HL-60 (cell line): ENCODE data around the gene SETD6.

ENCODE experiments used
- DNase-seq, 2 experiments: peaks; one replicate each; pipeline ENCODE4 v3.0.0-alpha.2; 2010 to 2020; ENCODE audit warnings: low read depth in 1 of 2, low spot score in 1 of 2
- H3K27ac ChIP-seq: fragments of 250-450 bp; sonication (Bioruptor Pico); replicated peaks from 2 replicates; pipeline ENCODE4 v1.5.1; 2020; ENCODE audit warnings: mild to moderate bottlenecking, moderate library complexity
- H3K27me3 ChIP-seq: fragments of 250-450 bp; sonication (Bioruptor Pico); 2 replicates; pipeline ENCODE4 v1.5.1; 2021; ENCODE audit warnings: mild to moderate bottlenecking, moderate library complexity; ENCODE audit not compliant: insufficient read depth, poor library complexity, severe bottlenecking
- H3K4me3 ChIP-seq: replicated peaks from 2 replicates; pipeline ENCODE4 v1.5.1; 2011; ENCODE audit warnings: mild to moderate bottlenecking, control low read depth, low read length; ENCODE audit not compliant: insufficient read depth
- GABPA ChIP-seq: IDR thresholded peaks from 2 replicates; pipeline ENCODE4 v1.6.1; 2012; ENCODE audit warnings: low read depth
- POLR2AphosphoS5 ChIP-seq: IDR thresholded peaks from 2 replicates; pipeline ENCODE4 v1.6.1; 2012; ENCODE audit warnings: low read depth
- SPI1 ChIP-seq: IDR thresholded peaks from 2 replicates; pipeline ENCODE4 v1.6.1; 2012; ENCODE audit warnings: low read depth, mild to moderate bottlenecking, borderline replicate concordance
- TF ChIP-seq, protein P1 (sequence below): IDR thresholded peaks from one replicate; pipeline ENCODE4 v1.5.1; 2011; ENCODE audit warnings: low read length, control low read depth, inconsistent platforms; ENCODE audit not compliant: insufficient read depth
- TF ChIP-seq, protein P2 (sequence below): IDR thresholded peaks from 2 replicates; pipeline ENCODE4 v1.6.1; 2012; ENCODE audit warnings: low read depth; ENCODE audit not compliant: insufficient replicate concordance

The SETD6 gene

DNA sequence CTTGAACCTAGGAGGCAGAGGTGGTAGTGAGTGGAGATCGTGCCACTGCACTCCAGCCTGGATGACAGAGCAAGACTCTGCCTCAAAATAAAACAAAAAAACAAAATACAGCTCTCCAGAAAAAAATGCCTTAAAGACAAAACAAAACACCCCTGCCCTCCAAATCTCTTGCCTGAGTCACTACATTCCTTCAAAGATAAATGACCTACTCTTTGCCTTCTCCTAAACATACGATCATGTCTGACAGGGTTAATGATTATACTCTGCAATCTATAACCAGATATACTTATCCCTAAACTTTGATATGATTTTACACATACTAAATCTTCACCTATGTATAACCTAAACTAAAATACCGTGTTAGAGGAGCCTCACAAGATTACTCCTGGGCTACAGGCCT lies 1.4 kb upstream of the SETD6 start:
- Histone ChIP-seq H3K4me3 (no peak overlapping the region), H3K27ac (no peak overlapping the region), H3K27me3 (no peaks in the 10 kb centered on the region)
- TF ChIP-seq POLR2AphosphoS5 (no peak), SPI1 (no peak), GABPA (no peak)
- TF ChIP-seq, protein P1, sequence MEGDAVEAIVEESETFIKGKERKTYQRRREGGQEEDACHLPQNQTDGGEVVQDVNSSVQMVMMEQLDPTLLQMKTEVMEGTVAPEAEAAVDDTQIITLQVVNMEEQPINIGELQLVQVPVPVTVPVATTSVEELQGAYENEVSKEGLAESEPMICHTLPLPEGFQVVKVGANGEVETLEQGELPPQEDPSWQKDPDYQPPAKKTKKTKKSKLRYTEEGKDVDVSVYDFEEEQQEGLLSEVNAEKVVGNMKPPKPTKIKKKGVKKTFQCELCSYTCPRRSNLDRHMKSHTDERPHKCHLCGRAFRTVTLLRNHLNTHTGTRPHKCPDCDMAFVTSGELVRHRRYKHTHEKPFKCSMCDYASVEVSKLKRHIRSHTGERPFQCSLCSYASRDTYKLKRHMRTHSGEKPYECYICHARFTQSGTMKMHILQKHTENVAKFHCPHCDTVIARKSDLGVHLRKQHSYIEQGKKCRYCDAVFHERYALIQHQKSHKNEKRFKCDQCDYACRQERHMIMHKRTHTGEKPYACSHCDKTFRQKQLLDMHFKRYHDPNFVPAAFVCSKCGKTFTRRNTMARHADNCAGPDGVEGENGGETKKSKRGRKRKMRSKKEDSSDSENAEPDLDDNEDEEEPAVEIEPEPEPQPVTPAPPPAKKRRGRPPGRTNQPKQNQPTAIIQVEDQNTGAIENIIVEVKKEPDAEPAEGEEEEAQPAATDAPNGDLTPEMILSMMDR = no peak
- no peak for DNase-seq

DNA sequence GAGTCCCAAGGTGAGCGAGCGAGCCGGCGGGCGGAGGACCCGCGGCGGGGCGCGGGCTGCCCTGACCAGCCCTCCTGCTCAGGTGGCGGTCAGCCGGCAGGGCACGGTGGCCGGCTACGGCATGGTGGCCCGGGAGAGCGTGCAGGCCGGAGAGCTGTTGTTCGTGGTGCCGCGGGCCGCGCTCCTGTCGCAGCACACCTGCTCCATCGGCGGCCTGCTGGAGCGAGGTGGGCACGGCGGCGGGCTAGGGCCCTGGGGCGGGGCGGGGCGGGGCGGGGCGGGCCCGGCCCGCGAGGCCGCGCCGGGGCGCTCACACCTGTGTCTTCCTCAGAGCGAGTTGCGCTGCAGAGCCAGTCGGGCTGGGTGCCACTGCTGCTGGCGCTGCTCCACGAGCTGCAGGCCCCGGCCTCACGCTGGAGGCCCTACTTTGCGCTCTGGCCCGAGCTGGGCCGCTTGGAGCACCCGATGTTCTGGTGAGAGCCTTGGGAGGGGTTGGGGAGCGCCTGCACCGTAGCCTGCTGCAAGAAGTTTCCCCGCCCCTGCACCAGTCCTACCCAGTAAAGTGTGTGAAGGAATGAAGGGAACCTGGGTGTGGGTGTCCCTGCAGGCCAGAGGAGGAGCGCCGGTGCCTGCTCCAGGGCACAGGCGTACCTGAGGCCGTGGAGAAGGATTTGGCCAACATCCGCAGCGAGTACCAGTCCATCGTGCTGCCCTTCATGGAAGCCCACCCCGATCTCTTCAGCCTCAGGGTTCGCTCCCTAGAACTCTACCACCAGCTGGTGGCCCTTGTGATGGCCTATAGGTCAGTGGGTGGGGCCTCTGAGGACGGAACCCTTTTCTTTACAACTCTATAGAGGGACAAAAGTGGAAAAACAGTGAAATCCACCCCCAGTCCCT lies 802 bp downstream of the SETD6 start:
- Histone ChIP-seq H3K27me3 (no peaks in the 10 kb centered on the region), H3K27ac (peak overlapping the region; percentile 81), H3K4me3 (peak overlapping the region; percentile 91)
- peak; percentile 60 for TF ChIP-seq POLR2AphosphoS5
- no peak for TF ChIP-seq SPI1
- DNase-seq = peak; percentile 49 to 53

DNA sequence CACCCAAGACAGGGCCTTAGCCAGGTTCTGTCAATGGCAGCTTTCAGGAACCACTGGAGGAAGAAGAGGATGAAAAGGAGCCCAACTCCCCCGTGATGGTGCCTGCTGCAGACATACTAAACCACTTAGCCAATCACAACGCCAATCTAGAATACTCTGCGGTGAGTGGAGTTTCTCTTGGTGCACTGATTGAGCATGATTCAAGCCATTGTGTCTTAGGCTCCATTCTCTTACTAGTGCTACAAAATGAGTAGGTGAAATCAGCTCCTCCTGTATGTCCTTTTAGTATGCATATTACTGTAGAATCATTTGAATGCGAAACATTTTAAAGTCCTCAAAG lies 1.4 kb downstream of the SETD6 start:
- H3K4me3 ChIP-seq = peak overlapping the region; percentile 91; the same call in 1 of the 2 replicates
- TF ChIP-seq GABPA (no peak), POLR2AphosphoS5 (peak; percentile 68; the same call in 1 of the 2 replicates)
- peak in 1 of 2 experiments; percentile 19 for DNase-seq

GRCh38 chr16:58518083-58518979 lies 3.0 kb downstream of the SETD6 start:
- H3K4me3 ChIP-seq = no peak overlapping the region
- no peak overlapping the region for H3K27ac ChIP-seq
- DNase-seq = peak in 1 of 2 experiments; percentile 22
- H3K27me3 ChIP-seq = no peaks in the 10 kb centered on the region
- TF ChIP-seq POLR2AphosphoS5 (peak; percentile 51; the same call in 1 of the 2 replicates), GABPA (no peak)

More for the DNA sequence above, 1.4 kb downstream of the SETD6 start:
- Histone ChIP-seq H3K27ac (no peak overlapping the region), H3K27me3 (no peaks in the 10 kb centered on the region)

DNA sequence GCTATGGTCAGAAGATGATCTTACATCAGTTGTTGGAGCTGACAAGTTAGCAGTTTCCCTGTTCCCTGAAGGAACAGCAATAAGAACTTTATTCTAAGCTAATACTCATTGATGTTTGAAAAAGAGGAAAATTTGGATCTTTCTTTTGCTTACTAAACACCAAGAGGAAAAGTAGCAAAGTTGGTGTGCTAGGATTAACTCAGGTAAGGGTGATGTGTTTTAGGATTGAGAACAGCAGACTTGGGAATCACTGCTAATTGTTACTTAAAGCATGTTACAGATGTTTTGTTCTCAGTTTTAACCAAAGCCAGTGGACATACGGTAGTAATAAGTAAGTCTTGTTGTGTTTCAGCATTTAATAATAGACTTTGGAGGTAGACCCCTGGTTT lies 3.7 kb downstream of the SETD6 start:
- H3K4me3 ChIP-seq = no peak overlapping the region
- no peaks in the 10 kb centered on the region for H3K27me3 ChIP-seq
- no peak overlapping the region for H3K27ac ChIP-seq
- DNase-seq = no peak
- no peak for TF ChIP-seq POLR2AphosphoS5
- TF ChIP-seq GABPA = no peak
- no peak for TF ChIP-seq SPI1
- TF ChIP-seq, protein P1 = no peak
- TF ChIP-seq, protein P2, sequence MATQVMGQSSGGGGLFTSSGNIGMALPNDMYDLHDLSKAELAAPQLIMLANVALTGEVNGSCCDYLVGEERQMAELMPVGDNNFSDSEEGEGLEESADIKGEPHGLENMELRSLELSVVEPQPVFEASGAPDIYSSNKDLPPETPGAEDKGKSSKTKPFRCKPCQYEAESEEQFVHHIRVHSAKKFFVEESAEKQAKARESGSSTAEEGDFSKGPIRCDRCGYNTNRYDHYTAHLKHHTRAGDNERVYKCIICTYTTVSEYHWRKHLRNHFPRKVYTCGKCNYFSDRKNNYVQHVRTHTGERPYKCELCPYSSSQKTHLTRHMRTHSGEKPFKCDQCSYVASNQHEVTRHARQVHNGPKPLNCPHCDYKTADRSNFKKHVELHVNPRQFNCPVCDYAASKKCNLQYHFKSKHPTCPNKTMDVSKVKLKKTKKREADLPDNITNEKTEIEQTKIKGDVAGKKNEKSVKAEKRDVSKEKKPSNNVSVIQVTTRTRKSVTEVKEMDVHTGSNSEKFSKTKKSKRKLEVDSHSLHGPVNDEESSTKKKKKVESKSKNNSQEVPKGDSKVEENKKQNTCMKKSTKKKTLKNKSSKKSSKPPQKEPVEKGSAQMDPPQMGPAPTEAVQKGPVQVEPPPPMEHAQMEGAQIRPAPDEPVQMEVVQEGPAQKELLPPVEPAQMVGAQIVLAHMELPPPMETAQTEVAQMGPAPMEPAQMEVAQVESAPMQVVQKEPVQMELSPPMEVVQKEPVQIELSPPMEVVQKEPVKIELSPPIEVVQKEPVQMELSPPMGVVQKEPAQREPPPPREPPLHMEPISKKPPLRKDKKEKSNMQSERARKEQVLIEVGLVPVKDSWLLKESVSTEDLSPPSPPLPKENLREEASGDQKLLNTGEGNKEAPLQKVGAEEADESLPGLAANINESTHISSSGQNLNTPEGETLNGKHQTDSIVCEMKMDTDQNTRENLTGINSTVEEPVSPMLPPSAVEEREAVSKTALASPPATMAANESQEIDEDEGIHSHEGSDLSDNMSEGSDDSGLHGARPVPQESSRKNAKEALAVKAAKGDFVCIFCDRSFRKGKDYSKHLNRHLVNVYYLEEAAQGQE = no peak
